NB4 (cell line): Measurements from ENCODE around the gene VCX2.

Source experiments
- POLR2A ChIP-seq: IDR thresholded peaks from 2 replicates; pipeline ENCODE4 v1.6.1; 2011; ENCODE audit warnings: mild to moderate bottlenecking; ENCODE audit not compliant: insufficient read length; ENCODE audit errors: extremely low read depth
- TF ChIP-seq, protein P1 (sequence below): IDR thresholded peaks from one replicate; pipeline ENCODE4 v1.5.1; 2012; ENCODE audit warnings: low read depth, low read length

DNA sequence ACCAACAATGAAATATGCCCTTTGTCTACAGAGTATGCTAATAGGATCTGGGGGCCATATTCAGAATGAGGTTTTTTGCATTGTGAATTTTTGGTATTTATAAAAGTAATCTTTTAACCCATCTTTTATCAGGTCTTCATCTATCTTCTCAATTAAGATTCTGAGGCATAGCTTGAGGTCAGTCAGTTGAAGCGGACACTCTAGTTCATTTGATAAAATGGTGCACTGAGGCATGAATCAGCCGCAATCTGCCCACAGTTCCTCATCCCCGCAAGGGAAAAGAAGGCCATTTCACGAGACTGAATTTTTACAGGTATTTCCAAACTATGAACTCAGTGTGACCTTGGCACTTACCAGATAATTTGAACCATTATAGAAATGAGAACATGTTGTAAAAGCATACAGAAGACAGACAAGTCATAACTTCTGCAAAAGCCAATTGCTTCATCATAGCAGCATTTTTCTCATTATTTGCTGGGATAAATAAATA lies 19.3 kb upstream of the VCX2 start:
- TF ChIP-seq POLR2A: no peak
- TF ChIP-seq, protein P1, sequence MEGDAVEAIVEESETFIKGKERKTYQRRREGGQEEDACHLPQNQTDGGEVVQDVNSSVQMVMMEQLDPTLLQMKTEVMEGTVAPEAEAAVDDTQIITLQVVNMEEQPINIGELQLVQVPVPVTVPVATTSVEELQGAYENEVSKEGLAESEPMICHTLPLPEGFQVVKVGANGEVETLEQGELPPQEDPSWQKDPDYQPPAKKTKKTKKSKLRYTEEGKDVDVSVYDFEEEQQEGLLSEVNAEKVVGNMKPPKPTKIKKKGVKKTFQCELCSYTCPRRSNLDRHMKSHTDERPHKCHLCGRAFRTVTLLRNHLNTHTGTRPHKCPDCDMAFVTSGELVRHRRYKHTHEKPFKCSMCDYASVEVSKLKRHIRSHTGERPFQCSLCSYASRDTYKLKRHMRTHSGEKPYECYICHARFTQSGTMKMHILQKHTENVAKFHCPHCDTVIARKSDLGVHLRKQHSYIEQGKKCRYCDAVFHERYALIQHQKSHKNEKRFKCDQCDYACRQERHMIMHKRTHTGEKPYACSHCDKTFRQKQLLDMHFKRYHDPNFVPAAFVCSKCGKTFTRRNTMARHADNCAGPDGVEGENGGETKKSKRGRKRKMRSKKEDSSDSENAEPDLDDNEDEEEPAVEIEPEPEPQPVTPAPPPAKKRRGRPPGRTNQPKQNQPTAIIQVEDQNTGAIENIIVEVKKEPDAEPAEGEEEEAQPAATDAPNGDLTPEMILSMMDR: no peak
